ENCODE measurements around the gene ADCY3.
"Not testable (repeated sequence)": the region's sequence is repeated elsewhere in the genome, so short reads cannot be mapped to it uniquely, and the experiment has no call there.

The ADCY3 gene

GRCh38 chr2:24842081-24843050 is 77.7 kb downstream of the ADCY3 start:
- no peak for DNase-seq

- DNase-seq, result no peak
Observed at GRCh38 chr2:24840962-24841945, 78.8 kb downstream of the ADCY3 start.

GRCh38 chr2:24840164-24840869 is 79.7 kb downstream of the ADCY3 start:
- DNase-seq, result no peak

GRCh38 chr2:24839729-24840128 is 80.3 kb downstream of the ADCY3 start:
- no peak for DNase-seq

- no peak for DNase-seq
Observed at GRCh38 chr2:24838541-24838940, 81.5 kb downstream of the ADCY3 start.

- DNase-seq, result no peak
Observed at GRCh38 chr2:24837996-24838513, 82.0 kb downstream of the ADCY3 start.

GRCh38 chr2:24836706-24837105 is 83.3 kb downstream of the ADCY3 start:
- no peak for DNase-seq

- DNase-seq, result no peak
Observed at GRCh38 chr2:24836206-24836605, 83.8 kb downstream of the ADCY3 start.

GRCh38 chr2:24835411-24835810 is 84.6 kb downstream of the ADCY3 start:
- not testable (repeated sequence) for DNase-seq

GRCh38 chr2:24834733-24835395 is 85.2 kb downstream of the ADCY3 start:
- no peak for DNase-seq

GRCh38 chr2:24833821-24834732 is 86.0 kb downstream of the ADCY3 start:
- DNase-seq, result no peak

- no peak for DNase-seq
Observed at GRCh38 chr2:24832931-24833701, 86.9 kb downstream of the ADCY3 start.

- DNase-seq, result no peak
Observed at GRCh38 chr2:24832521-24832920, 87.5 kb downstream of the ADCY3 start.

- DNase-seq, result no peak
Observed at GRCh38 chr2:24832073-24832461, 88.0 kb downstream of the ADCY3 start.

- DNase-seq, result no peak
Observed at GRCh38 chr2:24831221-24832072, 88.6 kb downstream of the ADCY3 start.

- DNase-seq, result no peak
Observed at GRCh38 chr2:24830786-24831185, 89.3 kb downstream of the ADCY3 start.

- no peak for DNase-seq
Observed at GRCh38 chr2:24830351-24830750, 89.7 kb downstream of the ADCY3 start.

- DNase-seq, result no peak
Observed at GRCh38 chr2:24828238-24828996, 91.6 kb downstream of the ADCY3 start.
